Hepatocyte (in vitro differentiated cells): ENCODE data around the gene PSAPL1. TPM values are rescaled to one million over a fixed set of nuclear protein-coding genes. Genes with fewer than 3 reads are reported as not detected.
"Not testable (repeated sequence)": the region's sequence is repeated elsewhere in the genome, so short reads cannot be mapped to it uniquely, and the experiment has no call there.

Experiments
- DNase-seq: peaks from one replicate; pipeline ENCODE4 v3.0.0-alpha.2; 2016; ENCODE audit warnings: low spot score
- H2AFZ ChIP-seq: fragments of 200-600 bp; sonication (generic); 2 replicates; pipeline ENCODE4 v1.6.0; 2016; ENCODE audit warnings: antibody characterized with exemption, mild to moderate bottlenecking
- H3K27ac ChIP-seq: fragments of 200-600 bp; sonication (generic); 2 replicates; pipeline ENCODE4 v1.5.1; 2016; ENCODE audit warnings: mild to moderate bottlenecking
- H3K27me3 ChIP-seq: fragments of 200-600 bp; sonication (generic); 2 replicates; pipeline ENCODE4 v1.6.1; 2016
- H3K36me3 ChIP-seq: fragments of 200-600 bp; sonication (generic); replicated peaks from 2 replicates; pipeline ENCODE4 v1.5.1; 2016; ENCODE audit warnings: low read depth; ENCODE audit not compliant: insufficient read depth
- H3K4me1 ChIP-seq: fragments of 200-600 bp; sonication (generic); 2 replicates; pipeline ENCODE4 v1.5.1; 2016; ENCODE audit warnings: mild to moderate bottlenecking, moderate library complexity; ENCODE audit not compliant: insufficient read depth
- H3K4me2 ChIP-seq: fragments of 200-600 bp; sonication (generic); 2 replicates; pipeline ENCODE4 v1.6.0; 2016
- H3K4me3 ChIP-seq: fragments of 200-600 bp; sonication (generic); 2 replicates; pipeline ENCODE4 v1.5.1; 2016; ENCODE audit warnings: mild to moderate bottlenecking
- H3K79me2 ChIP-seq: fragments of 200-600 bp; sonication (generic); 2 replicates; pipeline ENCODE4 v1.6.0; 2017; ENCODE audit warnings: mild to moderate bottlenecking
- H3K9me2 ChIP-seq: fragments of 200-600 bp; sonication (generic); replicated peaks from 2 replicates; pipeline ENCODE4 v1.6.0; 2017; ENCODE audit warnings: mild to moderate bottlenecking; ENCODE audit not compliant: insufficient read depth
- H3K9me3 ChIP-seq: fragments of 200-600 bp; sonication (generic); 2 replicates; pipeline ENCODE4 v1.5.1; 2016; ENCODE audit warnings: low read depth, mild to moderate bottlenecking
- H4K20me1 ChIP-seq: fragments of 200-600 bp; sonication (generic); 2 replicates; pipeline ENCODE4 v1.6.0; 2016; ENCODE audit warnings: mild to moderate bottlenecking; ENCODE audit not compliant: insufficient read depth, poor library complexity, severe bottlenecking
- CTCF ChIP-seq: fragments of 200-600 bp; sonication (generic); IDR thresholded peaks from 2 replicates; pipeline ENCODE4 v1.5.1; 2016; ENCODE audit warnings: antibody characterized with exemption, mild to moderate bottlenecking; ENCODE audit not compliant: poor library complexity
- EZH2 ChIP-seq: fragments of 200-600 bp; sonication (generic); IDR thresholded peaks from 2 replicates; pipeline ENCODE4 v1.6.1; 2016; ENCODE audit warnings: antibody characterized with exemption, mild to moderate bottlenecking, borderline replicate concordance
- EZH2phosphoT487 ChIP-seq: fragments of 200-600 bp; sonication (generic); IDR thresholded peaks from one replicate; pipeline ENCODE4 v1.6.1; 2018; ENCODE audit warnings: antibody characterized with exemption, mild to moderate bottlenecking, low read depth, moderate library complexity; ENCODE audit not compliant: unreplicated experiment, severe bottlenecking
- WGBS: methylation state at CpG from one replicate; pipeline ENCODE4 v1.1.6; 2016; ENCODE audit warnings: low lambda C conversion rate; ENCODE audit errors: missing lambda C conversion rate; 5-methylcytosine and 5-hydroxymethylcytosine counted together
- polyA plus RNA-seq: library from polyadenylated mRNA; unstranded; fragments of >200 nt; fragmentation: Nextera tagmentation; extraction: Ambion mirVana; gene quantifications from 2 replicates; pipeline ENCODE4 v1.2.1, GENCODE V29; 2016
- total RNA-seq: library from RNA; depleted of rRNA; stranded (reverse); fragments of >200 nt; gene quantifications from 2 replicates; pipeline ENCODE4 v1.2.3, GENCODE V29; 2014

PSAPL1 gene
- total and polyA plus RNA-seq, 2 experiments from 2014 or later = 4.3 to 4.4 TPM

GRCh38 chr4:7457201-7458065 is 22.7 kb upstream of the PSAPL1 start:
- DNase-seq = no peak
- H3K4me3 ChIP-seq = no peak overlapping the region
- H4K20me1 ChIP-seq = no peaks in the 10 kb centered on the region
- no peaks in the 10 kb centered on the region for H3K9me3 ChIP-seq
- no peak overlapping the region for H3K27ac ChIP-seq
- H3K36me3 ChIP-seq = no peaks in the 10 kb centered on the region
- no peaks in the 10 kb centered on the region for H3K9me2 ChIP-seq
- no peak for TF ChIP-seq EZH2
- no peak for TF ChIP-seq CTCF
- TF ChIP-seq EZH2phosphoT487 = no peak
- 93% methylated on average over 14 of the region's 16 CpGs for WGBS
- no peaks in the 10 kb centered on the region for H3K27me3 ChIP-seq
- no peak overlapping the region for H3K4me2 ChIP-seq
- H3K79me2 ChIP-seq = no peaks in the 10 kb centered on the region
- H3K4me1 ChIP-seq = no peaks in the 10 kb centered on the region
- no peak overlapping the region for H2AFZ ChIP-seq

GRCh38 chr4:7452802-7453201 is 18.1 kb upstream of the PSAPL1 start:
- 93% methylated on average over 7 of the region's 9 CpGs for WGBS
- H3K9me3 ChIP-seq, H3K27ac ChIP-seq, H3K79me2 ChIP-seq, H3K4me2 ChIP-seq, H4K20me1 ChIP-seq, H2AFZ ChIP-seq, H3K27me3 ChIP-seq, H3K9me2 ChIP-seq, H3K4me3 ChIP-seq, H3K4me1 ChIP-seq, H3K36me3 ChIP-seq, DNase-seq: not testable (repeated sequence)

GRCh38 chr4:7451800-7452199 is 17.1 kb upstream of the PSAPL1 start:
- H3K9me2 ChIP-seq = no peaks in the 10 kb centered on the region
- no peaks in the 10 kb centered on the region for H4K20me1 ChIP-seq
- H3K9me3 ChIP-seq = no peaks in the 10 kb centered on the region
- TF ChIP-seq EZH2 = no peak
- TF ChIP-seq EZH2phosphoT487 = no peak
- TF ChIP-seq CTCF = no peak
- no peak for DNase-seq
- H2AFZ ChIP-seq = no peak overlapping the region
- no peaks in the 10 kb centered on the region for H3K36me3 ChIP-seq
- H3K4me2 ChIP-seq = no peak overlapping the region
- no peaks in the 10 kb centered on the region for H3K79me2 ChIP-seq
- no peaks in the 10 kb centered on the region for H3K4me1 ChIP-seq
- WGBS = 88% methylated on average over 6 of the region's 6 CpGs
- no peak overlapping the region for H3K27ac ChIP-seq
- H3K27me3 ChIP-seq = no peaks in the 10 kb centered on the region
- H3K4me3 ChIP-seq = no peak overlapping the region

GRCh38 chr4:7451434-7451789 is 16.7 kb upstream of the PSAPL1 start:
- no peak overlapping the region for H3K27ac ChIP-seq
- H3K9me3 ChIP-seq = no peaks in the 10 kb centered on the region
- 79% methylated on average over 2 of the region's 2 CpGs for WGBS
- no peaks in the 10 kb centered on the region for H3K27me3 ChIP-seq
- H3K4me1 ChIP-seq = no peaks in the 10 kb centered on the region
- no peak overlapping the region for H3K4me2 ChIP-seq
- no peak overlapping the region for H3K4me3 ChIP-seq
- no peaks in the 10 kb centered on the region for H4K20me1 ChIP-seq
- no peaks in the 10 kb centered on the region for H3K36me3 ChIP-seq
- no peak for TF ChIP-seq EZH2phosphoT487
- no peak for TF ChIP-seq EZH2
- no peak for TF ChIP-seq CTCF
- H3K9me2 ChIP-seq = no peaks in the 10 kb centered on the region
- H2AFZ ChIP-seq = no peak overlapping the region
- DNase-seq = no peak
- no peaks in the 10 kb centered on the region for H3K79me2 ChIP-seq
